ENCODE data around the gene PNPLA1. TPM values are rescaled to one million over a fixed set of nuclear protein-coding genes. Genes with fewer than 3 reads are reported as not detected.

PNPLA1 gene
- total RNA-seq, 1 experiment from 2014 or later = 0.10 TPM

DNA sequence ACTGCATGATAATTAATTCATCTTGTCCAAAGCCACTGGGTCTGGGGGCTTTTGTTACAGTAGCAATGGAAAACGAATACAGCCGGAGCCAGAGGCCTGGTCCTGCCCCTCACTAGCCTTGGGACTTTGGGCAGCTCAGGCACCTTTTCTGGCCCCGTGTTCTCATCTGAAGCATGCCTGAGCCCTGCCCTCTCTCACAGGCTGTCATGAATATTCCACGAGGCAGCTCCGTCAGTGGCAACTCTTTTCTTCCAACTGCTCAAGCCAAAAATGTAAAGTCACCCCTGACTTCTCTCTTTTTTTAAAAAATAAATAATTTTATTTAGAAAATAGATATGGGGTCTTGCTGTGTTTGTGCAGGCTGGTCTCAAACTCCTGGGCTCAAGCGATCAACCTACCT lies 61.5 kb downstream of the PNPLA1 start:
- no peaks in the 10 kb centered on the region for H3K9me2 ChIP-seq (ENCODE audit: insufficient read depth)

More for the DNA sequence above, 61.5 kb downstream of the PNPLA1 start:
- no peak overlapping the region for H3K4me3 ChIP-seq (replicated peaks in 1 of 2; ENCODE audit: low read depth in 1 of 2, low read length in 2 of 2)
- H3K36me3 ChIP-seq (ENCODE audit: control insufficient read depth in 1 of 2, insufficient read depth in 2 of 2, low read length in 2 of 2) = no peaks in the 10 kb centered on the region
- H4K20me1 ChIP-seq (ENCODE audit: insufficient read depth) = no peaks in the 10 kb centered on the region
- no peaks in the 10 kb centered on the region for H3K9me3 ChIP-seq (ENCODE audit: control insufficient read depth in 1 of 2, insufficient read depth in 1 of 2, low read depth in 1 of 2, low read length in 2 of 2)
- no peak overlapping the region for H2AFZ ChIP-seq (ENCODE audit: low read depth, low read length, poor library complexity, severe bottlenecking)
- 0 out of 2 replicates have a peak, but pooled peaks cover 6% of the 10 kb centered on the region for H3K27me3 ChIP-seq (ENCODE audit: insufficient read depth, low read length)
- H3K79me2 ChIP-seq (ENCODE audit: insufficient read depth, low read length) = no peaks in the 10 kb centered on the region
- ATAC-seq = no peak
- ChIA-PET RAD21 (ENCODE audit: low non-redundant PET in 1 of 2, low total read pairs in 2 of 2, uncharacterized antibody in 2 of 2, unreplicated experiment in 2 of 2) (no interaction called here), POLR2A (no interaction called here), CTCF (interaction anchor here (4.3 kb wide), 1 partner anchor 10 kb away, joined by 20 read pairs; no protein-coding TSS in a partner anchor)
- intact Hi-C loops (cut with micrococcal nuclease) = no loop called here
- TF ChIP-seq REST (IDR thresholded peaks at IDR 0.05; ENCODE audit: low read depth) (no peak), RAD21 (IDR thresholded peaks at IDR 0.05; ENCODE audit: low read depth) (no peak)
- no peaks in the 10 kb centered on the region for H3K4me1 ChIP-seq (ENCODE audit: control insufficient read depth in 1 of 2, insufficient read depth in 2 of 2, low read length in 2 of 2)
- H3K9ac ChIP-seq (ENCODE audit: low read length) = no peak overlapping the region
- DNase-seq (ENCODE audit: low read depth, low spot score) = no peak
- no TSS peak for BruUV-seq (replicated peaks)
- H3K27ac ChIP-seq (ENCODE audit: low read depth, low read length) = no peak overlapping the region
- H3K4me2 ChIP-seq (ENCODE audit: low read length) = no peak overlapping the region

All from HCT116 (cell line).